NCI-H1436 (cell line): ENCODE data around the gene TMEM218.
"Not testable (repeated sequence)": the region's sequence is repeated elsewhere in the genome, so short reads cannot be mapped to it uniquely, and the experiment has no call there.

Source experiments
- DNase-seq: peaks from one replicate; lab custom pipeline; 2025; lab: John Stamatoyannopoulos, UW

The TMEM218 gene

DNA sequence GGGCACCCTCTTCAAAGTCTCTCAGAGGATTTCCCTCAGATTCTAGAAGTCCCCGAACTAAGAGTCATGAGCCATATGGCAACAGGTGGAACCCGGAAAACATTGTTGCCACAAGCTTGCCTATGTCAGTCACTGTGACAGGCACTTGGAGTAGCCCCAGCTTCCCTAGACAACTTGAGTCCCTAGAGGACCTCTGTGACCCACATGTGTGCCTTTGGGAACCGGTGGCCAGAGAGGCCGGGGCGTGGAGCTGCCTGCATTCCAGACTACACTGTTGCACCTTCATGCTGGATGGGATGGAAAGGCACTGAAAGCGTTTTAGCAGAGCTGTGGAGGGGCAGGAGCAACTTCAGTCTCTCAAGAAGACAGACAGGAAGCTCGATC is 36.2 kb downstream of the TMEM218 start:
- DNase-seq: no peak

DNA sequence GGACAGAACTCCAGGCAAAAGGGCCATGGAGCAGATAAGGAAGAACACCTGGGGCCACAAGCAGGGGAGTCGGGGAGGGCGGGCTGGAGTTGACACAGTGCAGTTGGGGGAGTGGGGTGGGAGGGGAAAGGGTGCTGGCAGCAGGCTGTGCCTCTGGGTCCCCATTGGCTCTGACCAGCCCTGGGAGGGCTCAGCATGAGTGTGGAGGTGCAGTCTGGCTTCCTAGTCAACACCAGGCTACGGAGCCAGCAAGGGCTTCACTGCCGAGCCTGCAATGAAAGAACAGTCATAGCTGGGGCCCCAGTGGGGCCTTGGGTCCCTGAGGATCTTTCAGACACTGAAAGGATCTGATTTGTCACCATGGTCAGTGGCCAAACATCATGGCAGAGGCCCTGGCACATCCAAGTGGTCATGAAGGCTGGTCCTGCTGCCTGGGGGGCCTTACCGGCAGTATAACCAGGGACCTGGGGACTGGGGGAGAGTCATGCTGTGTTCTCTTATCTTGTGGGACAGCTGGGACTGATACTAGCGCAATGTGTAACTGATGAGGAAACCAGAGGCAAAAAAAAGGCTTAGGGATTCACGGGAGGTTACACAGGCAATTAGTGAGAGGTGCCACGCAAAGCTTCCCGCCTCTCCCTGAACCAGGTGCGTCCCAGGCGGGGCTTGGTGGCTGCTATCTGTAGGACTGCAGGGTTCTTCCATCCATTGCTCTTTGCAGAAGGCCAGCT is 36.8 kb downstream of the TMEM218 start:
- no peak for DNase-seq

DNA sequence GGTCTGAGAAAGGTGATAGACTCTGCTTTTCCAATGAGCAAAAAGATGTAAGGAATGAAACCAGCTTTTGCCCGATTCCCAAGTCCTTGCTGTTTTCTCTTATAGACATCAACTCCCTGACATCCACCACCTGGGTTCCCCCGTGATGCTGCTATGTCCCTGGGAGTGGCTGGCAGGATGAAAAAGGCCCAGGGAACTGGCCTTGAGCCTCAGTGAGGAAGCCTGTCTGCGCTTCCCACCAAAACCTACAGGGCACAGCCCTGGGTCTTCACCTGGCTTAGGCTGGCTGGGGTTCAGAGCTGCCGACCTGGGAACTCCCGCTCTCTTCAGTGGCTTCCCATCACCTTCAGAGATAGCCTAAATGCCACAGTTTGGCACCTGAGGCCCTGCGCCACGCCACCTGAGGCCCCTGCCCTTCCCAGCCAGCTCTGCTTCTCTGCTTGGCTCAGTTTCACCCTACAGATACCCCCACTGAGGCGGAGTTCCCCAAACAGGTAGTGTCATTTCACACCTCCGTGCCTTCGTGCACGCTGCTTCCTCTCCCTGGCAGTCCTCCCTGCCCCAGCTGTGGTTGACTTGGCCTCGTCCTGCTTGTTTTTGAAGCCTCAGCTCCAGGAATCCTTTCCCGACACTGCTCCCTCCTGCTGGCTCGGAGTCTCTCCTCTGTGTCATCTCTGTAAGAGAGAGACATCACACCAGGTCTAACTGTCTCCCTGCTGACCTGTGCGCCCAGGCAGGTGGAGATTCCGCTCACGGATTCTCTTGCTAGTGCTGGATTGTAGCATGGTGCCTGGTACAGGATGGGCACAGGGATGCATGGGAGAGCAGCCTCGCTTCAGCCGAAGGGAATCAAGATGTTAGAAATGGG is 37.6 kb downstream of the TMEM218 start:
- no peak for DNase-seq

DNA sequence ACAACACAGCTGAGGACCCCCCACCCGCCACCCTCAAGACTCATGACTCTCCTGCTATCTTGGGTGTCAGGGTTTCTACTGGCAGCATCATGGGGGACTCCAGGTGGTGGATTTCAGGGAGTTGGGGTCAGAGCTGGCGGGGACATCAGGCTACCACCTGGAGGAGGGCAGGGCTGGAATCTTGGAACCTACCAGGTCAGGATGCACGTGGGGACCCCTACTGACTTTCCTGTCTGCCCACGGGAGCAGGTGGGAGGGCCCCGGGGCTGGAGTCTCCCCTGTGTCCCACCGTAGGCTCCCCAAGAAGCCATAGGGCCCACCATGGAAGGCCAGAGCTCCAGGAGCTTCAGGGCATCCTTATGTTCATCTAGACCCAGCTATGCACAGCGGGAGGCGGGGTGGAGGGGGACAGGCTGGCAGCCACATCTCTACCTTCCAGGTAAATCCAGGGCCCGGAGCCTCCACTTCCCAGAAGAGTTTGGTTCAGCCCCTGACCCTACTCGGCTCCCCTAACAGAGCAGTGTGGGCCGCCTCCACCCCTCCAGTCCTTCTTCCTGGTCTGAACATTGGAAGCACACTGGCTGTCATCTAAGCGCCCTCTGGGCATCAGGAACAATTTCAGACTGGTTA is 38.4 kb downstream of the TMEM218 start:
- no peak for DNase-seq

- DNase-seq: no peak
Observed at GRCh38 chr11:125072218-125072960, 39.0 kb downstream of the TMEM218 start.

DNA sequence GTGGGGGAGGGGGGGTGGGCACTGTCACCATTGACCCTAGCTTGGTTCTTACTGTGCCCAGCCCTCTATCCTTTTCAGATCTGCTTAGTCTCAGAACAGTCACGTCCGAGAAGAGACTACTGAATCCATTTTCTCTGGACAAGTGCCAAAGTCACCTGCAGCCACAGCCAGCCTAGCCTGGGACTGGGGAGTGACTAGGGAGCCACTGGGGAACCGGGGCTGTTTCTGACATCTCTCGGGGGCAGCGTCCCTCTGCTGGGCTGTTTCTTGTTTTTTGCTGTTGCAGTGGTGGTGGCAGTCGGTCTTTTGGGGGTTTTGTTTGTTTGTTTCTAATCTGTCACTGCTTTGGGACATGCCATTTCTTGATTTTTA is 39.6 kb downstream of the TMEM218 start:
- DNase-seq: no peak

GRCh38 chr11:125071435-125071834 is 40.0 kb downstream of the TMEM218 start:
- DNase-seq: no peak

- no peak for DNase-seq
Observed at GRCh38 chr11:125070699-125071254, 40.6 kb downstream of the TMEM218 start.

DNA sequence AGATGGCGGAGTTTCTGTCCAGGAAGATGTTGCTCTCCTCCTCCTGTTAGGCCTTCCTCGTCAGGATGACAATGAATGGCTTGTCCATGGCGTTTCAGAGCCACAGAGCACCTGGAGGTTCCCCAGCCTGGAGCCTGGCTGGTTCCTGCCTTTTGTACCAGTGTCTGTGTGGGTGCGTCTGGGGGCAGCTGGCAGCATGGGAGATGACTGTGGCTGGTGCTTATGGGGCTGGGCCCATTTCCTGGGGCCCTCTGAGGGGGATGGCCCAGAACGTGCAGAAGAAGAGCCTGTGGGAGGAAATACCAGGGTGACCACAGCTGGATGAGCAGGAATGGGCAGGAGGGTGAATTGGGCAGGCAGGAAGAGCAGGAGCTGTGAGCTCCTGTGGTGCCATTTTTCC is 41.6 kb downstream of the TMEM218 start:
- DNase-seq: no peak

GRCh38 chr11:125069008-125069407 is 42.4 kb downstream of the TMEM218 start:
- no peak for DNase-seq

DNA sequence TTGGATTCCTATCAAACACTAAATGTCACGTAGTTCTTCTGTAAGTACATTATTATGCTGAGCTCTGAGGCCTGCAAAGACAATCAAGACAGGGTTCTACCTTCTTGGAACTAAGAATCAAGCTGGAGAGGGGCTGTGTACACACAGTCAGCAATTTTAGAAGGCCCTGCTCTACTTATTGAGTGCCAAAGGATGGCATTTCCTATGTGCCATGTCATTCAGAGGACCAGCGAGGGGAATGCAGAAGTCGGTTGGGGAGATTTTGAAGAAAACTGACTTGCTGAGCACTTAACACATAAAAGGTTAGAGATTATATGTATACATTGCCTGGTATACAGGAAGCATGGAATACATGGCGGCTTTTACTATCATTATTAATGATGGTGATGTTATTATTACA is 43.1 kb downstream of the TMEM218 start:
- DNase-seq: no peak

- DNase-seq: no peak
Observed at GRCh38 chr11:125064070-125064469, 47.4 kb downstream of the TMEM218 start.

- DNase-seq: no peak
Observed at GRCh38 chr11:125063429-125064043, 47.9 kb downstream of the TMEM218 start.

- no peak for DNase-seq
Observed at GRCh38 chr11:125062931-125063428, 48.4 kb downstream of the TMEM218 start, which contains the start of gene SLC37A2. Gene SLC37A2 (plus strand): TSS chr11:125063305. CDS start chr11:125063368, 63 bp downstream.

DNA sequence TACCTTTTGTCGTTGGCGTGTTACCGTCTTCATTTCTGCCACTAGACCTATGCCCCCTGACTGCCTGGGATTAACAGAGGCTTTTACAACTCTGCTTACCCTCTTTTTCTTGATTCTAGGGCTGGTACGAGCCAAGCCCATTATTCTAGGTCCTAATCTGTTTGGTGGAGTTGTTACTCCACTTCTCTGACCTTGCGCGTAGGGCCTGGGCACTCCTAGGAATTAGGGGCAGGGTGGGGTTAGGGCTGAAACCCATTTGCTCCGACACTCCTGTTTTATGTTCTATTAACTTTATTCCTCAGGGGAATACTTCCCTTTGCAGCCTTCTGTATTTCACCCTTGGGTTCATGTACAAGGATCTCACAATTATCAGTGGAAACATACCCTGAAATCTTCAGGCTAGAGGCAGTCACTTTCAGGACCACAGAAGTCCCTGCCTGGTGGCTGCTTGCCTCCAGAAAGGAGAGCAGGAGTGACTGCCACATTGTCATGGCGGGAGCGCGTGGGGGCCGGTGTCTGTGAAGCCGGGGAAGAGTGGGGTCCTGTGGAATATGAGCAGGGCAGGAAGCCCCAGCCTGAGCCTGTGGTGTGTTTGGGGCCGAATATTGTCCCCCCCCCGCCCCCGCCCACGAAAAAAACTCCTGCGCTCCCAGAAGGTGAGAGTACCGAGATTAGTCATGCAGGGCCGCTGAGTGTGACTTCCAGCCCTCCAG is 49.1 kb downstream of the TMEM218 start:
- no peak for DNase-seq

DNA sequence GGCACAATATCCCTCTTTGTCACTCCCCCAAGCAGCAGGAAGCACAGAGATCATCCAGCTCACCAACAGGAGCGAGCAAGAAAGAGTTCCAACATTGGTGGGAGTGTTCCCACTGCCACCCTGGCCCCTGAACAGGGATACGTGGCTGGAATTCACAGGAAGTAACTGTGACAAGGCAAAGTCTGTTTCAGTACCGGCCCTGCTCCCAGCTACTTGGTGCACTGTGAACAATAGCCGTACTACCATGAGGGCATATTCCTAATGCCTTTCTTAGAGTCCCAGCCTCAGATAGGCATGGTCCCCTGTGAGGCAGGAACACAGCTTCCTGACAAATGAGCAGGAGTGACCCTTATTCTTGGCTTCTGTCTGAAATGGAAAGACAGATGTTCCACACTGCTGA is 50.1 kb downstream of the TMEM218 start:
- no peak for DNase-seq

DNA sequence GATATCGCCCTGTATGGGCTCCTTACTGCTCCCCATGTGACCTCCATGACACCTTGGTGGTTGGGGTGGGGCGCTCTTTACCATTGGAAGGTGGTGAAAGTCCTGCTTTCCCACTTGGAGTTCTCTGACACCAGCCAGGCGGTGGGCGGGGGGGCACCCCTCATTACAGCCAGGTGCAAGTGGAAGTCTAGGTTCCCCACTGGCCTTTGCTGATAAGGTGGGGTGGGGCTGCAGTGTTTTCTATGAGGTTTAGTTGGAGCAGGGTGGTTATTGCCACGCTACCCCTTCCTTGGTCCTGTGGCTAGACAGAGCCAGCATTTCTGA is 53.8 kb downstream of the TMEM218 start:
- DNase-seq: no peak

GRCh38 chr11:125056931-125057692 is 54.3 kb downstream of the TMEM218 start:
- DNase-seq: no peak

DNA sequence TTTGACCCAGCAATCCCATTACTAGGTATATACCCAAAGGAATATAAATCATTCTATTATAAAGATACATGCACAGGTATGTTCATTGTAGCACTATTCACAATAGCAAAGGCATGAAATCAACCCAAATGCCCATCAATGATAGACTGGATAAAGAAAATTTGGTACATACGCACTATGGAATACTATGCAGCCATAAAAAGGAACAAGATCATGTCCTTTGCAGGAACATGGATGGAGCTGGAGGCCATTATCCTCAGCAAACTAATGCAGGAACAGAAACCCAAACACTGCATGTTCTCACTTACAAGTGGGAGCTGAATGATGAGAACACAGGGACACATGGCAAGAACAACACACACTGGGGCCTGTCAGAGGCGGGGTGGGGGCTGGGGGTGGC is 55.3 kb downstream of the TMEM218 start:
- DNase-seq: not testable (repeated sequence)
